ENCODE measurements around the gene TMEM151B. TPM values are rescaled to one million over a fixed set of nuclear protein-coding genes. Genes with fewer than 3 reads are reported as not detected.

Gene TMEM151B
- total and polyA plus RNA-seq, 2 of the 4 experiments (the other 2 are of a cell fraction), result not detected

DNA sequence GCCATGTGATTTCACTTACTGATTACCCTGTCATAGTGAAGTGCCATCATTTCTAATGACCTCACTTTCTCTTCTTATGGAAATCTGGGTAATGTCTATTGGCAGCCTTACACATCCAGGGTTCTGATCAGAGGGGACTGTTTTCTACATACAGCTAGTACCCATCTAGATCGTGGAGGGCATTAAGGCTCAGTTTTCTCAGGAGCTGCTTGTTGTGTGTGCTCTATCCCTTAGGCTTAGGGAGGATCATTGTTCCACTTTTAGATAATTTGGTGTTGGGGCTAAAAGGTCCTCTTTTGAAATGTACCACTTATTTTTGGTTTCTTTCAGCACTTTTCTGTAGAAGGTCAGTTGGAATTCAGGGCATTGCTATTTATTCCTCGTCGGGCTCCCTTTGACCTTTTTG is 19.5 kb upstream of the TMEM151B start:
- peaks cover 88% of the 10 kb centered on the region for H4K20me1 ChIP-seq (ENCODE audit: insufficient read depth, low read length)
- H3K4me2 ChIP-seq (ENCODE audit: low read depth, low read length), result no peak overlapping the region
- no peak overlapping the region for H2AK5ac ChIP-seq (ENCODE audit: low read depth, low read length)
- no peak overlapping the region for H3K14ac ChIP-seq (replicated peaks; ENCODE audit: low read depth, low read length)
- no peak overlapping the region for H2AFZ ChIP-seq (replicated peaks; ENCODE audit: low read length, poor library complexity)
- H2AK9ac ChIP-seq (replicated peaks; ENCODE audit: low read depth, low read length, poor library complexity), result no peak overlapping the region
- peaks cover 13% of the 10 kb centered on the region for H3K9me1 ChIP-seq (ENCODE audit: insufficient read depth, low read length)
- H4K91ac ChIP-seq (ENCODE audit: insufficient read depth, low read depth, low read length), result no peak overlapping the region
- dilution Hi-C loops (cut with HindIII; ENCODE audit: low sequenced_read_pairs, unreplicated experiment) (no loop called here), intact Hi-C loops (cut with micrococcal nuclease) (no loop called here), in situ Hi-C loops (cut with MboI; ENCODE audit: low sequenced_read_pairs) (no loop called here)
- H3K27ac ChIP-seq (ENCODE audit: insufficient read depth, low read length), result no peak overlapping the region
- H4K8ac ChIP-seq (ENCODE audit: low read depth in 2 of 2, low read length in 2 of 2), result no peak overlapping the region
- no peak overlapping the region; the same call in 1 of the 2 replicates for H3K23ac ChIP-seq (ENCODE audit: low read depth, low read length)
- peaks cover 56% of the 10 kb centered on the region for H3K36me3 ChIP-seq (ENCODE audit: control insufficient read depth, insufficient read depth, low read length)
- H3K56ac ChIP-seq (ENCODE audit: extremely low read depth, insufficient read depth, low read length), result no peak overlapping the region
- ATAC-seq (ENCODE audit: low read depth) (no peak), DNase-seq (no peak)
- no peak overlapping the region for H4K5ac ChIP-seq (ENCODE audit: low read depth, low read length)
- no peak overlapping the region for H2BK5ac ChIP-seq (ENCODE audit: low read depth, low read length, poor library complexity, severe bottlenecking)
- no peak overlapping the region for H2BK15ac ChIP-seq (ENCODE audit: low read depth, low read length)
- TF ChIP-seq CEBPB (IDR thresholded peaks at IDR 0.05; ENCODE audit: low read depth, low read length) (no peak), MXI1 (IDR thresholded peaks at IDR 0.05; ENCODE audit: borderline replicate concordance, low read depth, low read length) (no peak)
- H3K18ac ChIP-seq (ENCODE audit: low read depth, low read length), result no peak overlapping the region
- H3K4me1 ChIP-seq (ENCODE audit: control insufficient read depth, insufficient read depth, low read length), result peaks cover 3% of the 10 kb centered on the region
- POLR2A ChIA-PET (ENCODE audit: unreplicated experiment), result no interaction called here
- H3K4ac ChIP-seq (ENCODE audit: low read depth, low read length), result no peak overlapping the region
- H3K79me1 ChIP-seq (ENCODE audit: low read depth in 1 of 2, low read length in 2 of 2), result peaks cover 23 to 81% of the 10 kb centered on the region in 2 experiments
- H3K9ac ChIP-seq (ENCODE audit: low read depth, low read length), result no peak overlapping the region
- H3K27me3 ChIP-seq (ENCODE audit: control insufficient read depth, insufficient read depth, low read length), result no peaks in the 10 kb centered on the region
- H2BK20ac ChIP-seq (ENCODE audit: low read depth, low read length), result no peak overlapping the region
- WGBS, 2 experiments (ENCODE audit: extremely low coverage in 2 of 2, insufficient read length in 1 of 2), result no CpG with 5 or more reads among the region's 3 CpGs
- no TSS peak for BruUV-seq (replicated peaks)
- CTCF ChIA-PET, result interaction anchor here (1.1 kb wide), 1 partner anchor 16 kb away, joined by 3 read pairs; no protein-coding TSS in a partner anchor
- H3K4me3 ChIP-seq (ENCODE audit: insufficient read depth, low read depth, low read length), result no peak overlapping the region
- no peaks in the 10 kb centered on the region for H3K9me3 ChIP-seq (ENCODE audit: control insufficient read depth, insufficient read depth, low read length)
- no peak overlapping the region for H2BK120ac ChIP-seq (ENCODE audit: low read depth, low read length)
